Measurements from ENCODE around the gene PCNT. TPM values are rescaled to one million over a fixed set of nuclear protein-coding genes. Genes with fewer than 3 reads are reported as not detected.

The PCNT gene
- total and polyA plus RNA-seq, 2 of the 4 experiments (the other 2 are of a cell fraction), result 10.0 to 19.4 TPM

- peaks cover 7 to 14% of the 10 kb centered on the region in 2 experiments; a peak in 3 of 4 replicates for H3K79me1 ChIP-seq (ENCODE audit: low read depth in 1 of 2, low read length in 2 of 2)
- BruUV-seq (replicated peaks), result no TSS peak
- no peak overlapping the region for H4K91ac ChIP-seq (ENCODE audit: insufficient read depth, low read depth, low read length)
- no peak overlapping the region for H4K8ac ChIP-seq (ENCODE audit: low read depth in 2 of 2, low read length in 2 of 2)
- no peak overlapping the region for H2AK5ac ChIP-seq (ENCODE audit: low read depth, low read length)
- no peak overlapping the region for H2BK5ac ChIP-seq (ENCODE audit: low read depth, low read length, poor library complexity, severe bottlenecking)
- H3K4ac ChIP-seq (ENCODE audit: low read depth, low read length), result no peak overlapping the region
- ChIA-PET POLR2A (ENCODE audit: unreplicated experiment) (no interaction called here), CTCF (no interaction called here)
- H3K14ac ChIP-seq (replicated peaks; ENCODE audit: low read depth, low read length), result no peak overlapping the region
- no peak overlapping the region for H2AFZ ChIP-seq (replicated peaks; ENCODE audit: low read length, poor library complexity)
- TF ChIP-seq ELK1 (IDR thresholded peaks at IDR 0.05; ENCODE audit: borderline replicate concordance, low read depth, low read length) (no peak), MXI1 (IDR thresholded peaks at IDR 0.05; ENCODE audit: borderline replicate concordance, low read depth, low read length) (no peak), BHLHE40 (IDR thresholded peaks at IDR 0.05; ENCODE audit: low read depth, low read length) (no peak), POLR2A (IDR thresholded peaks at IDR 0.05; ENCODE audit: low read depth, low read length) (no peak), CTCF (conservative IDR thresholded peaks at IDR 0.05; ENCODE audit: low read depth, low read length) (no peak), NFE2L2 (IDR thresholded peaks at IDR 0.05; ENCODE audit: low read depth, low read length) (no peak), MAFK (IDR thresholded peaks at IDR 0.05; ENCODE audit: low read depth, low read length) (no peak), MAZ (IDR thresholded peaks at IDR 0.05; ENCODE audit: borderline replicate concordance, low read depth, low read length) (no peak), SMC3 (IDR thresholded peaks at IDR 0.05; ENCODE audit: low read depth, low read length) (no peak), USF2 (IDR thresholded peaks at IDR 0.05; ENCODE audit: low read depth, low read length) (no peak)
- in situ Hi-C loops (cut with MboI; ENCODE audit: low sequenced_read_pairs) (no loop called here), intact Hi-C loops (cut with micrococcal nuclease) (no loop called here), dilution Hi-C loops (cut with HindIII; ENCODE audit: low sequenced_read_pairs, unreplicated experiment) (no loop called here)
- no peak overlapping the region for H2BK20ac ChIP-seq (ENCODE audit: low read depth, low read length)
- H4K5ac ChIP-seq (ENCODE audit: low read depth, low read length), result no peak overlapping the region
- DNase-seq, result no peak
- no peak overlapping the region for H3K4me3 ChIP-seq (ENCODE audit: insufficient read depth, low read depth, low read length)
- H3K23ac ChIP-seq (ENCODE audit: low read depth, low read length), result no peak overlapping the region
- H2BK120ac ChIP-seq (ENCODE audit: low read depth, low read length), result no peak overlapping the region
- no peak overlapping the region for H3K18ac ChIP-seq (ENCODE audit: low read depth, low read length)
- H3K9me1 ChIP-seq (ENCODE audit: insufficient read depth, low read length), result no peaks in the 10 kb centered on the region
- ATAC-seq (ENCODE audit: low read depth), result no peak
- 80% methylated on average over 2 of the region's 21 CpGs; no CpG with 5 or more reads in 1 of the 2 experiments for WGBS, 2 experiments (ENCODE audit: extremely low coverage in 2 of 2, insufficient read length in 1 of 2)
- H3K36me3 ChIP-seq (ENCODE audit: control insufficient read depth, insufficient read depth, low read length), result peaks cover 49% of the 10 kb centered on the region
- H2AK9ac ChIP-seq (replicated peaks; ENCODE audit: low read depth, low read length, poor library complexity), result no peak overlapping the region
- H3K4me1 ChIP-seq (ENCODE audit: control insufficient read depth, insufficient read depth, low read length), result no peaks in the 10 kb centered on the region
- H3K56ac ChIP-seq (ENCODE audit: extremely low read depth, insufficient read depth, low read length), result no peak overlapping the region
- no peak overlapping the region for H3K9ac ChIP-seq (ENCODE audit: low read depth, low read length)
- no peak overlapping the region for H3K4me2 ChIP-seq (ENCODE audit: low read depth, low read length)
- H2BK15ac ChIP-seq (ENCODE audit: low read depth, low read length), result no peak overlapping the region
- H3K9me3 ChIP-seq (ENCODE audit: control insufficient read depth, insufficient read depth, low read length), result no peaks in the 10 kb centered on the region
- no peaks in the 10 kb centered on the region for H3K27me3 ChIP-seq (ENCODE audit: control insufficient read depth, insufficient read depth, low read length)
- no peak overlapping the region for H3K27ac ChIP-seq (ENCODE audit: insufficient read depth, low read length)
- no peaks in the 10 kb centered on the region for H4K20me1 ChIP-seq (ENCODE audit: insufficient read depth, low read length)
These were observed 73.4 kb downstream of the PCNT start for GRCh38 chr21:46397211-46397905.
